ENCODE measurements around the gene NRG2. TPM values are rescaled to one million over a fixed set of nuclear protein-coding genes. Genes with fewer than 3 reads are reported as not detected.

Gene NRG2
- polyA plus RNA-seq, 2 of the 4 experiments (the other 2 are of a cell fraction): 1.0 to 1.1 TPM

DNA sequence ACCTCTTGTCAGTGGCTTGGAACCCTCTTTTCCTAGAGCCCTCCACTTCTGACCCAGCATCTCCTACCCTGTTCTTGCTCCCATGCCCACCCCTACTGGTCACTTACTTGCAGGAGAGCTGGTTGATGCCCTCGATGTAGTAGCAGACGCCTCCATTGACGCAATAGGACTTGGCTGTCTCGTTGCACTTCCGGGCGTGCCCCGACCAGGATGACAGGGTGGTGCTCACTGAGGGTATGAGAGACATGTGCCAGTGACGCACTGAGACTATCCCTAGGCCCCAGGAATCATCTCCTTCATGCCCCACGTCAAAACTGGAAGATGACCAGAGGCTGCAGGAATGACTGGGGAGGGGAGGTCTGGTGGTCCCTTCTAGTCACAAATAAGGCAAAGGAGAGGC is 171.5 kb downstream of the NRG2 start:
- WGBS (ENCODE audit: missing lambda C conversion rate): 64% methylated on average over 6 of the region's 9 CpGs
- CTCF ChIA-PET: interaction anchor here (1.1 to 3.5 kb wide), 7 partner anchors 9 to 106 kb away, joined by 3 to 22 read pairs (median 8); no protein-coding TSS in a partner anchor
- DNase-seq (ENCODE audit: low read depth in 1 of 2, low spot score in 1 of 2) (no peak), ATAC-seq (no peak), FAIRE-seq (no peak)
- TF ChIP-seq, protein P1, sequence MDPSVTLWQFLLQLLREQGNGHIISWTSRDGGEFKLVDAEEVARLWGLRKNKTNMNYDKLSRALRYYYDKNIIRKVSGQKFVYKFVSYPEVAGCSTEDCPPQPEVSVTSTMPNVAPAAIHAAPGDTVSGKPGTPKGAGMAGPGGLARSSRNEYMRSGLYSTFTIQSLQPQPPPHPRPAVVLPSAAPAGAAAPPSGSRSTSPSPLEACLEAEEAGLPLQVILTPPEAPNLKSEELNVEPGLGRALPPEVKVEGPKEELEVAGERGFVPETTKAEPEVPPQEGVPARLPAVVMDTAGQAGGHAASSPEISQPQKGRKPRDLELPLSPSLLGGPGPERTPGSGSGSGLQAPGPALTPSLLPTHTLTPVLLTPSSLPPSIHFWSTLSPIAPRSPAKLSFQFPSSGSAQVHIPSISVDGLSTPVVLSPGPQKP (IDR thresholded peaks at IDR 0.05; ENCODE audit: low read depth, low read length): no peak
- TF ChIP-seq, protein P2, sequence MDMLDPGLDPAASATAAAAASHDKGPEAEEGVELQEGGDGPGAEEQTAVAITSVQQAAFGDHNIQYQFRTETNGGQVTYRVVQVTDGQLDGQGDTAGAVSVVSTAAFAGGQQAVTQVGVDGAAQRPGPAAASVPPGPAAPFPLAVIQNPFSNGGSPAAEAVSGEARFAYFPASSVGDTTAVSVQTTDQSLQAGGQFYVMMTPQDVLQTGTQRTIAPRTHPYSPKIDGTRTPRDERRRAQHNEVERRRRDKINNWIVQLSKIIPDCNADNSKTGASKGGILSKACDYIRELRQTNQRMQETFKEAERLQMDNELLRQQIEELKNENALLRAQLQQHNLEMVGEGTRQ (IDR thresholded peaks at IDR 0.05): no peak
- TF ChIP-seq POLR2AphosphoS2 (conservative IDR thresholded peaks at IDR 0.05; ENCODE audit: low read length) (no peak), POLR2A (IDR thresholded peaks at IDR 0.05; ENCODE audit: low read length) (no peak), JUN (IDR thresholded peaks at IDR 0.05) (no peak), KDM5A (IDR thresholded peaks at IDR 0.05) (no peak), HOXA7 (CRISPR knock-in tag; IDR thresholded peaks at IDR 0.05) (no peak), SMC3 (IDR thresholded peaks at IDR 0.05) (no peak), EP300 (IDR thresholded peaks at IDR 0.05) (no peak), RNF2 (IDR thresholded peaks at IDR 0.05; ENCODE audit: borderline replicate concordance, low read depth) (no peak), NFE2L2 (conservative IDR thresholded peaks at IDR 0.05; ENCODE audit: low read length) (no peak), JUNB (IDR thresholded peaks at IDR 0.05) (no peak), GATA3 (IDR thresholded peaks at IDR 0.05; ENCODE audit: borderline replicate concordance) (no peak), MAZ (IDR thresholded peaks at IDR 0.05; ENCODE audit: borderline replicate concordance, low read depth, low read length) (no peak), FOSB (CRISPR knock-in tag; IDR thresholded peaks at IDR 0.05) (no peak)
- TF ChIP-seq, protein P3, sequence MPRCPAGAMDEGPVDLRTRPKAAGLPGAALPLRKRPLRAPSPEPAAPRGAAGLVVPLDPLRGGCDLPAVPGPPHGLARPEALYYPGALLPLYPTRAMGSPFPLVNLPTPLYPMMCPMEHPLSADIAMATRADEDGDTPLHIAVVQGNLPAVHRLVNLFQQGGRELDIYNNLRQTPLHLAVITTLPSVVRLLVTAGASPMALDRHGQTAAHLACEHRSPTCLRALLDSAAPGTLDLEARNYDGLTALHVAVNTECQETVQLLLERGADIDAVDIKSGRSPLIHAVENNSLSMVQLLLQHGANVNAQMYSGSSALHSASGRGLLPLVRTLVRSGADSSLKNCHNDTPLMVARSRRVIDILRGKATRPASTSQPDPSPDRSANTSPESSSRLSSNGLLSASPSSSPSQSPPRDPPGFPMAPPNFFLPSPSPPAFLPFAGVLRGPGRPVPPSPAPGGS (IDR thresholded peaks at IDR 0.05): no peak
- H3K4me2 ChIP-seq: no peak overlapping the region
- H3K9me3 ChIP-seq: peaks cover 3% of the 10 kb centered on the region; the same call in 1 of the 3 replicates
- POLR2A ChIA-PET: no interaction called here
- H3K4me3 ChIP-seq: no peak overlapping the region
- H3K4me1 ChIP-seq: 0 out of 3 replicates have a peak, but pooled peaks cover 3% of the 10 kb centered on the region
- H3K27ac ChIP-seq: no peak overlapping the region

DNA sequence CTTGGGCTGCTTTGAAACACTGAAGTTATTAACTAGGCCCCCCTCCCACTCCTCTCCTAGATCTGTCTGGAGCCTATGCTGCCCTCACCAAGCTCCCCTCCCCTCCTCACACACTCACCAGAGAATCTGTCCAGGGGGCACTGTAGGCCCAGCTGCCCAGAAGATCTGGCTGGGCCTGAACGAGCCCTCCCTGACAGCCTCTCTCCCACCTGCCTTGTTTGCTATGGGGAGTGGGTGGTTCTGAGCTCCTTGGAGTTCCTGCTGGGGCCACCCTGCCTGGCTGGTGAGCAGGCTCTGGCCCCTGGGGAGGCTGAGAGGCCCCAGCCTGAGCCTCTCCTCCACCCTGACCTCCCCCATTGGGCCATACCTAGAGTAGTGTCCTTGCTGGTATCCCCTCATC is 172.4 kb downstream of the NRG2 start:
- H3K4me3 ChIP-seq: no peak overlapping the region
- no peak overlapping the region for H3K27ac ChIP-seq
- 0 out of 3 replicates have a peak, but pooled peaks cover 3% of the 10 kb centered on the region for H3K4me1 ChIP-seq
- FAIRE-seq: no peak
- TF ChIP-seq CEBPB (IDR thresholded peaks at IDR 0.05): no peak
- no peak for TF ChIP-seq CHD4 (IDR thresholded peaks at IDR 0.05; ENCODE audit: borderline replicate concordance)
- TF ChIP-seq HOXB5 (CRISPR knock-in tag; IDR thresholded peaks at IDR 0.05): no peak
- TF ChIP-seq EHF (CRISPR knock-in tag; IDR thresholded peaks at IDR 0.05): no peak
- TF ChIP-seq, protein P4, sequence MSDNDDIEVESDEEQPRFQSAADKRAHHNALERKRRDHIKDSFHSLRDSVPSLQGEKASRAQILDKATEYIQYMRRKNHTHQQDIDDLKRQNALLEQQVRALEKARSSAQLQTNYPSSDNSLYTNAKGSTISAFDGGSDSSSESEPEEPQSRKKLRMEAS (IDR thresholded peaks at IDR 0.05): no peak
- TF ChIP-seq FOSL2 (IDR thresholded peaks at IDR 0.05): no peak
- TF ChIP-seq FOSL2 (CRISPR knock-in tag; IDR thresholded peaks at IDR 0.05): no peak
- no peak for TF ChIP-seq HDAC2 (IDR thresholded peaks at IDR 0.05)
- TF ChIP-seq CBX2 (IDR thresholded peaks at IDR 0.05; ENCODE audit: borderline replicate concordance, low read depth): no peak
- no peak for TF ChIP-seq CHD2 (IDR thresholded peaks at IDR 0.05; ENCODE audit: low read length, partially characterized antibody)
- no peak for TF ChIP-seq KDM5A (IDR thresholded peaks at IDR 0.05)
- WGBS (ENCODE audit: missing lambda C conversion rate): 100% methylated on average over 1 of the region's 1 CpG
- no peak overlapping the region for H3K4me2 ChIP-seq
- ChIA-PET POLR2A (no interaction called here), CTCF (interaction anchor here (3.0 to 3.5 kb wide), 2 partner anchors 83 to 99 kb away, joined by 13 to 22 read pairs; no protein-coding TSS in a partner anchor)
- no peaks in the 10 kb centered on the region for H3K9me3 ChIP-seq
- no peak for ATAC-seq
- DNase-seq (ENCODE audit: low read depth in 1 of 2, low spot score in 1 of 2): no peak

All from A549 (cell line).